C4-2B (cell line): Measurements from ENCODE around the gene IFRD1.

ENCODE experiments used
- ZFX ChIP-seq: fragments of 450-650 bp; IDR thresholded peaks from 2 replicates; pipeline ENCODE4 v1.6.1; 2017
- TF ChIP-seq, protein P1 (sequence below): fragments of 450-650 bp; conservative IDR thresholded peaks from 2 replicates; pipeline ENCODE4 v1.5.1; 2017; ENCODE audit warnings: mild to moderate bottlenecking

DNA sequence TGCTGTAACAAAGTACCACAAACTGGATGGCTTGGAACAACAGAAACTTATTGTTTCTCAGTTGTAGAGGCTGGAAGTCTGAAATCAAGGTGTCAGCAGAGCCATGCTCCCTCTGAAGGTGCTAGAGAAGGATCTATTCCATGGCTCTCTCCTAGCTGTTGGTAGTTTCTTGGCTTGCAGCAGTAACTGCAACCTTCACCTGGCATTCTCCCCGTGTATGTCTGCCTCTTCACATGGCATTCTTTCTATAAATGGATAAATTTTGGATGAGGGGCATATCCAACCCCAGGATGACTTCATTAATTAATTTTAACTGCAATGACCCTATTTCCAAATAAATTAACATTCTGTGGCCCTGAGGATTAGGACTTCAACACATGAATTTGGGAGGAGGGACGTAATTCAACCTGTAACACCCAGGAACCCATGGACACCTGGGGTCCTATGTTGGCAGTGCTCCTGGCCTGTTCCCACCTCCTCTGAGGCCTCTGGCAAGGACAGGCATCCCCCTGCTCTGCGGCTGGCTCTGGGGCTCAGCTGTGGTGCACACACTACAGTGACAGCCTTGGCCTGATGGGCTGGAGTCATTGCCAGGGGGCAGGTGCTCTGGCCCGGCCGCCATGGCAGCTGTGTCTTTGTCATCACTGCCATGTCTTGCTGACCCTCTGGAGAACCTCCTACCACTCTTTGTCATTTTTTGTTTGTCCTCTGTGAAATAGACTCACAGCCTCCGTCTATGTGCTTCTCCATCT is 61.4 kb downstream of the IFRD1 start:
- TF ChIP-seq, protein P1, sequence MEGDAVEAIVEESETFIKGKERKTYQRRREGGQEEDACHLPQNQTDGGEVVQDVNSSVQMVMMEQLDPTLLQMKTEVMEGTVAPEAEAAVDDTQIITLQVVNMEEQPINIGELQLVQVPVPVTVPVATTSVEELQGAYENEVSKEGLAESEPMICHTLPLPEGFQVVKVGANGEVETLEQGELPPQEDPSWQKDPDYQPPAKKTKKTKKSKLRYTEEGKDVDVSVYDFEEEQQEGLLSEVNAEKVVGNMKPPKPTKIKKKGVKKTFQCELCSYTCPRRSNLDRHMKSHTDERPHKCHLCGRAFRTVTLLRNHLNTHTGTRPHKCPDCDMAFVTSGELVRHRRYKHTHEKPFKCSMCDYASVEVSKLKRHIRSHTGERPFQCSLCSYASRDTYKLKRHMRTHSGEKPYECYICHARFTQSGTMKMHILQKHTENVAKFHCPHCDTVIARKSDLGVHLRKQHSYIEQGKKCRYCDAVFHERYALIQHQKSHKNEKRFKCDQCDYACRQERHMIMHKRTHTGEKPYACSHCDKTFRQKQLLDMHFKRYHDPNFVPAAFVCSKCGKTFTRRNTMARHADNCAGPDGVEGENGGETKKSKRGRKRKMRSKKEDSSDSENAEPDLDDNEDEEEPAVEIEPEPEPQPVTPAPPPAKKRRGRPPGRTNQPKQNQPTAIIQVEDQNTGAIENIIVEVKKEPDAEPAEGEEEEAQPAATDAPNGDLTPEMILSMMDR, result no peak
- no peak for TF ChIP-seq ZFX
